Upper lobe of left lung (tissue), 6 donors: Measurements from ENCODE around the gene FBXW7. TPM values are rescaled to one million over a fixed set of nuclear protein-coding genes. Genes with fewer than 3 reads are reported as not detected.

Source experiments
- ATAC-seq, 2 donors: fragments of 200-7000 bp; cut with Tn5 transposase; one replicate each; pipeline ENCODE4 v1.9.1; 2022; ENCODE audit warnings: mild to moderate bottlenecking in 2 of 2, moderate library complexity in 2 of 2; ENCODE audit not compliant: low FRiP score in 2 of 2
- DNase-seq, 2 donors: peaks; one replicate each; pipeline ENCODE4 v3.0.0-alpha.2; 2019 to 2020
- H3K27ac ChIP-seq, 4 donors: fragments of 200-600 bp; sonication (generic); one replicate each; pipeline ENCODE4 v1.5.1; 2016 to 2019
- H3K27me3 ChIP-seq, 4 donors: fragments of 200-600 bp; sonication (generic); one replicate each; pipeline ENCODE4 v1.5.1; 2017 to 2019
- H3K36me3 ChIP-seq, 4 donors: fragments of 200-600 bp; sonication (generic); one replicate each; pipeline ENCODE4 v1.5.1; 2016 to 2019
- H3K4me1 ChIP-seq, 4 donors: fragments of 200-600 bp; sonication (generic); one replicate each; pipeline ENCODE4 v1.5.1; 2018 to 2019
- H3K4me3 ChIP-seq, 4 donors: fragments of 200-600 bp; sonication (generic); one replicate each; pipeline ENCODE4 v1.5.1; 2017 to 2019; ENCODE audit warnings: mild to moderate bottlenecking in 2 of 4, moderate library complexity in 1 of 4
- H3K9me3 ChIP-seq, 4 donors: fragments of 200-600 bp; sonication (generic); one replicate each; pipeline ENCODE4 v1.5.1; 2018 to 2019
- EP300 ChIP-seq, 4 donors: sonication (generic); formaldehyde crosslinking; IDR thresholded peaks; one replicate each; pipeline ENCODE4 v1.5.1; 2017; ENCODE audit warnings: antibody characterized with exemption in 4 of 4, control low read depth in 2 of 4
- POLR2A ChIP-seq, 4 donors: fragments of 450-650 bp; IDR thresholded peaks; one replicate each; pipeline ENCODE4 v1.5.1; 2016 to 2017; ENCODE audit warnings: antibody characterized with exemption in 4 of 4, mild to moderate bottlenecking in 2 of 4
- POLR2AphosphoS5 ChIP-seq, 2 donors: sonication (generic); formaldehyde crosslinking; IDR thresholded peaks; one replicate each; pipeline ENCODE4 v1.5.1; 2017; ENCODE audit warnings: antibody characterized with exemption in 2 of 2
- WGBS, 2 donors: methylation state at CpG; one replicate each; pipeline ENCODE4 v1.1.5; 2017 to 2018; 5-methylcytosine and 5-hydroxymethylcytosine counted together
- total RNA-seq, 6 donors: library from RNA; depleted of rRNA in 4 of 6; stranded (reverse); fragments of >200 nt in 4 of 6; gene quantifications; one replicate each; pipeline versions ENCODE4 v1.1.0 to v1.2.1, GENCODE V29; 2016 to 2021
- TF ChIP-seq, protein P1 (sequence below), 6 experiments: fragments of 450-650 bp in 4 of 6; fragments of 200-600 bp in 2 of 6; sonication (generic) in 2 of 6; IDR thresholded peaks; one replicate each; pipeline ENCODE4 v1.5.1; 2016 to 2019; ENCODE audit warnings: antibody characterized with exemption in 6 of 6
- donor health status: DM: no; HTN: no; CAD: no; lungs with moderate emphysema.
- donor health status: DM: no; HTN: yes; CAD: no; lungs with severe emphysema.

Gene FBXW7
- total RNA-seq, 6 donors from 2014 or later: 36.5 to 116 (median 52.5) TPM

DNA sequence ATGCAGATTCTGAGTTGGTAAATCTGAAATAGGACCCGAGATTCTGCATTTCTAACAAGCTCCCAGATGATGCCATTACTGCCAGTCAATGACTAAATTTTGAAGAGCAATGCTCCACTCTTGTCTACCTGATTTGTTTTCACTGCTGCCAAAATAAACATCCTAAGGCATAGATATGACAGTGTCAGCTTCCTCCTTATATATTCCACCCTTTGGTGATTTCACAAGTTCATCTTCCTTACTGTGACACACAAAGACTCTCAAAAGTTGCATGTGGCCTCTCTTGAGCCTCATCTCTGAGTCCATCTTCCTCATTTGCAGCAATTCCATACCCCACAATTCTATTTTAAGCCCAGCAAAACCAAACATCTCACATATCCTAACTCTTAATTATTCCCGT lies 110.9 kb downstream of the FBXW7 start:
- Histone ChIP-seq H3K4me1 (peaks cover 0 to 13% (median 5%) of the 10 kb centered on the region in 4 donors), H3K27ac (no peak overlapping the region), H3K9me3 (no peaks in the 10 kb centered on the region), H3K36me3 (no peaks in the 10 kb centered on the region), H3K27me3 (no peaks in the 10 kb centered on the region), H3K4me3 (no peak overlapping the region)
- no peak for TF ChIP-seq POLR2AphosphoS5 (IDR thresholded peaks at IDR 0.05)
- TF ChIP-seq, protein P1, sequence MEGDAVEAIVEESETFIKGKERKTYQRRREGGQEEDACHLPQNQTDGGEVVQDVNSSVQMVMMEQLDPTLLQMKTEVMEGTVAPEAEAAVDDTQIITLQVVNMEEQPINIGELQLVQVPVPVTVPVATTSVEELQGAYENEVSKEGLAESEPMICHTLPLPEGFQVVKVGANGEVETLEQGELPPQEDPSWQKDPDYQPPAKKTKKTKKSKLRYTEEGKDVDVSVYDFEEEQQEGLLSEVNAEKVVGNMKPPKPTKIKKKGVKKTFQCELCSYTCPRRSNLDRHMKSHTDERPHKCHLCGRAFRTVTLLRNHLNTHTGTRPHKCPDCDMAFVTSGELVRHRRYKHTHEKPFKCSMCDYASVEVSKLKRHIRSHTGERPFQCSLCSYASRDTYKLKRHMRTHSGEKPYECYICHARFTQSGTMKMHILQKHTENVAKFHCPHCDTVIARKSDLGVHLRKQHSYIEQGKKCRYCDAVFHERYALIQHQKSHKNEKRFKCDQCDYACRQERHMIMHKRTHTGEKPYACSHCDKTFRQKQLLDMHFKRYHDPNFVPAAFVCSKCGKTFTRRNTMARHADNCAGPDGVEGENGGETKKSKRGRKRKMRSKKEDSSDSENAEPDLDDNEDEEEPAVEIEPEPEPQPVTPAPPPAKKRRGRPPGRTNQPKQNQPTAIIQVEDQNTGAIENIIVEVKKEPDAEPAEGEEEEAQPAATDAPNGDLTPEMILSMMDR (IDR thresholded peaks at IDR 0.05): no peak
- no peak for TF ChIP-seq EP300 (IDR thresholded peaks at IDR 0.05)
- no peak for TF ChIP-seq POLR2A (IDR thresholded peaks at IDR 0.05)
- DNase-seq: no peak
- peak in 1 of 2 donors; percentile 74 for ATAC-seq
- 69 to 76% methylated on average over 2 of the region's 2 CpGs for WGBS, 2 donors

DNA sequence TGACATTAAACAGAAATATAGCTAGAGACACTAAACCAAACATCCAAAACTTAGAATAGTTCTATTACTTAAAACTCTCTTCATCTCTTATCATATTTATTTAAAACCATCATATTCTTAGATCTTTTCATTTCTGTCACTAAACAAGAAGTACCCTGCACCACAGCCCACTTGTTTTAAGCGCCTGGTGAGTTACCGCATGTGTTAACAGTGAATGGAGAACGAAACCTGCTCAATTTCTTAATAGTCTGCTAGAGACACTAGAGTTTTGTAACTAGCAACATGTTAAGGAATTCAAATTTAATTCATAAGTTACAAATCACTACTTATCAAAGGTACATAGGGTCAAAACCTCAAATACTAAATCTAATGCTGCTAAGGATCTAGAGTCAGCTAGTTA lies 111.5 kb downstream of the FBXW7 start:
- ATAC-seq (no peak), DNase-seq (no peak)
- H3K4me1 ChIP-seq: peaks cover 0 to 13% (median 5%) of the 10 kb centered on the region in 4 donors
- WGBS, 2 donors: 80 to 89% methylated on average over 3 of the region's 3 CpGs
- H3K27me3 ChIP-seq: no peaks in the 10 kb centered on the region
- no peak overlapping the region for H3K4me3 ChIP-seq
- TF ChIP-seq, protein P1 (IDR thresholded peaks at IDR 0.05): no peak
- TF ChIP-seq EP300 (IDR thresholded peaks at IDR 0.05) (no peak), POLR2A (IDR thresholded peaks at IDR 0.05) (no peak), POLR2AphosphoS5 (IDR thresholded peaks at IDR 0.05) (no peak)
- H3K27ac ChIP-seq: no peak overlapping the region
- H3K9me3 ChIP-seq: no peaks in the 10 kb centered on the region
- no peaks in the 10 kb centered on the region for H3K36me3 ChIP-seq

DNA sequence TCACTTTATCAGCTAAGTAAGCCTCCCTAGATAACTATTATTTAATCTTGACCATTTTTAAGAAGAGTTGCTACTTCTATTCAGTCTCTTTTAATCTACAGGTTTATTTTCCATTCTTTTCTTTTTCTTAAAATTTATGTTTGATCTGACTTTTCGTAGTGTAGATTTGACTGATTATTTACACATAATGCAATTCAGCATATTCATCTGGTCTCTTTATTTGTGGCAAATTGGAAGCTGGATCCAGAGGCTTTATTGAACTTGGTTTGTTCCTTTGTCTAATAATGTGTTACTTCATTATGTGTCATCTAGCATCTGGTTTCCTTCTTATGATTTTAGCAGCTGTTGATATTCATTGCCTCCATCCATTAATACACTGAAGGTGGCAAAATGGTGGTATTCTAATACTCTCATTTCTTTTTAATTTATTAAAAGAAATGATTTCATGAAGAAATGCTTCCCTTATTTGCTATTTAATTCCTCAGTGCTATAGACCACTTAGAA lies 113.0 kb downstream of the FBXW7 start:
- ATAC-seq (no peak), DNase-seq (no peak)
- H3K4me1 ChIP-seq: peaks cover 0 to 13% (median 5%) of the 10 kb centered on the region in 4 donors
- no peaks in the 10 kb centered on the region for H3K27me3 ChIP-seq
- H3K36me3 ChIP-seq: no peaks in the 10 kb centered on the region
- WGBS, 2 donors: 88 to 90% methylated on average over 1 of the region's 1 CpG
- H3K9me3 ChIP-seq: no peaks in the 10 kb centered on the region
- no peak overlapping the region for H3K27ac ChIP-seq
- no peak overlapping the region for H3K4me3 ChIP-seq
- no peak for TF ChIP-seq POLR2AphosphoS5 (IDR thresholded peaks at IDR 0.05)
- TF ChIP-seq POLR2A (IDR thresholded peaks at IDR 0.05): no peak
- no peak for TF ChIP-seq EP300 (IDR thresholded peaks at IDR 0.05)
- TF ChIP-seq, protein P1 (IDR thresholded peaks at IDR 0.05): no peak

DNA sequence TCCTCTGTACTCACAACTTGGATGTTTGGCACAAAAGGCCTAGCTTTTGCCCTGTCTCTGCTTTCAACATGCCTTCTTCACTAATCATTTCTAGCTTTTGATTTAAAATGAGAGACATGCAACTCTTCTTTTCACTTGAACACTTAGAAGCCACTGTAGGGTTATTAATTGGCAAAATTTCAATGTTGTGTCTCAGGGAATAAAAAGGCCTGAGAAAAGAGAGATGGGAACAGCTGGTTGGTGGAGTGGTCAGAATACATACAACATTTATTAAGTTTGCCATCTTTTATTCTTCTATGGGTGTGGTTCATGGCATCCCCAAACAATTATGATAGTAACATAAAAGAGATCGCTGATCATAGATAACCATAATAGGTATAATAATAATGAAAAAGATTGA lies 114.3 kb downstream of the FBXW7 start:
- Histone ChIP-seq H3K27me3 (no peaks in the 10 kb centered on the region), H3K9me3 (no peaks in the 10 kb centered on the region), H3K36me3 (no peaks in the 10 kb centered on the region), H3K4me3 (no peak overlapping the region), H3K4me1 (peaks cover 0 to 13% (median 5%) of the 10 kb centered on the region in 4 donors), H3K27ac (no peak overlapping the region)
- ATAC-seq: no peak
- TF ChIP-seq EP300 (IDR thresholded peaks at IDR 0.05) (no peak), POLR2A (IDR thresholded peaks at IDR 0.05) (no peak), POLR2AphosphoS5 (IDR thresholded peaks at IDR 0.05) (no peak)
- TF ChIP-seq, protein P1 (IDR thresholded peaks at IDR 0.05): no peak
- DNase-seq: no peak
- 80 to 90% methylated on average over 1 of the region's 1 CpG for WGBS, 2 donors

DNA sequence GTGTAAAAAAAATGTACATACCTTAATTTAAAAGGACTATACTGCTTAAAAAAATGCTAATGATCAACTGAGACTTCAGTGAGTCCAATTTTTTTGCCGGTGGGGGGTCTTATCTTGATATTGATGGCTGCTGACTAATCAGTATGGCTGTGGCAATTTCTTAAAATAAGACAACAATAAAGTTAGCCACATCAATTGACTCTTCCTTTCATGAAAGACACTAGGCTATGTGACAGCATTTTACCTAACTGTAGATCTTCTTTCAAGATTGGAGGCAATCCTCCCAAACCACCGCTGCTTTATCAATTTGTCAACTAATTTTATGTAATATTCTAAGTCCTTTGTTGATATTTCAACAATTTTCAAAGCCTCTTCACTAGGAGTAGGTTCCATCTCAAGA lies 116.1 kb downstream of the FBXW7 start:
- WGBS, 2 donors: 85 to 90% methylated on average over 2 of the region's 2 CpGs
- DNase-seq (no peak), ATAC-seq (no peak)
- no peaks in the 10 kb centered on the region for H3K27me3 ChIP-seq
- H3K4me3 ChIP-seq: no peak overlapping the region
- no peak for TF ChIP-seq EP300 (IDR thresholded peaks at IDR 0.05)
- TF ChIP-seq, protein P1 (IDR thresholded peaks at IDR 0.05): no peak
- no peak for TF ChIP-seq POLR2AphosphoS5 (IDR thresholded peaks at IDR 0.05)
- no peak for TF ChIP-seq POLR2A (IDR thresholded peaks at IDR 0.05)
- no peaks in the 10 kb centered on the region for H3K9me3 ChIP-seq
- H3K4me1 ChIP-seq: peaks cover 0 to 16% (median 2%) of the 10 kb centered on the region in 4 donors
- no peak overlapping the region for H3K27ac ChIP-seq
- no peaks in the 10 kb centered on the region for H3K36me3 ChIP-seq
